ENCODE data around the gene ANTXR1. TPM values are rescaled to one million over a fixed set of nuclear protein-coding genes. Genes with fewer than 3 reads are reported as not detected.

The ANTXR1 gene
- total RNA-seq, 2 donors from 2014 or later = 48.3 to 54.5 TPM

GRCh38 chr2:68992933-68993332 is 20.0 kb upstream of the ANTXR1 start:
- no peak overlapping the region for H3K27ac ChIP-seq (ENCODE audit: low read depth, low read length)
- no peaks in the 10 kb centered on the region for H3K9me3 ChIP-seq (ENCODE audit: control insufficient read depth, low read length)
- H3K27me3 ChIP-seq (ENCODE audit: control insufficient read depth, insufficient read depth, low read length, poor library complexity, severe bottlenecking) = no peaks in the 10 kb centered on the region
- no peaks in the 10 kb centered on the region for H3K36me3 ChIP-seq (ENCODE audit: control insufficient read depth, insufficient read depth, low read length)
- Mint-ChIP-seq H3K4me3 (no peak overlapping the region), H3K36me3 (ENCODE audit: low read depth) (no peaks in the 10 kb centered on the region), H3K4me1 (no peaks in the 10 kb centered on the region), H3K27me3 (ENCODE audit: insufficient read depth) (peaks cover 13% of the 10 kb centered on the region), H3K9me3 (no peaks in the 10 kb centered on the region), H3K27ac (no peak overlapping the region)
- no peak for DNase-seq
- no peak overlapping the region for H3K4me3 ChIP-seq (ENCODE audit: low read length)
- H3K4me1 ChIP-seq (ENCODE audit: control insufficient read depth, insufficient read depth, low read length) = no peaks in the 10 kb centered on the region
- no peak overlapping the region for H3K9ac ChIP-seq (ENCODE audit: extremely low read depth, low read length, poor library complexity, severe bottlenecking)
- no peak for TF ChIP-seq CTCF (conservative IDR thresholded peaks at IDR 0.05)
- 97% methylated on average over 3 of the region's 3 CpGs; no CpG with 5 or more reads in 1 of the 2 experiments for WGBS, 2 experiments (ENCODE audit: insufficient coverage in 1 of 2, insufficient read length in 1 of 2)

GRCh38 chr2:68993660-68994059 is 19.3 kb upstream of the ANTXR1 start:
- Mint-ChIP-seq H3K4me1 (no peaks in the 10 kb centered on the region), H3K36me3 (ENCODE audit: low read depth) (no peaks in the 10 kb centered on the region), H3K9me3 (no peaks in the 10 kb centered on the region), H3K27me3 (ENCODE audit: insufficient read depth) (peaks cover 13% of the 10 kb centered on the region), H3K4me3 (no peak overlapping the region), H3K27ac (no peak overlapping the region)
- no peak overlapping the region for H3K9ac ChIP-seq (ENCODE audit: extremely low read depth, low read length, poor library complexity, severe bottlenecking)
- no peaks in the 10 kb centered on the region for H3K27me3 ChIP-seq (ENCODE audit: control insufficient read depth, insufficient read depth, low read length, poor library complexity, severe bottlenecking)
- no peaks in the 10 kb centered on the region for H3K36me3 ChIP-seq (ENCODE audit: control insufficient read depth, insufficient read depth, low read length)
- DNase-seq = no peak
- H3K4me1 ChIP-seq (ENCODE audit: control insufficient read depth, insufficient read depth, low read length) = no peaks in the 10 kb centered on the region
- H3K9me3 ChIP-seq (ENCODE audit: control insufficient read depth, low read length) = no peaks in the 10 kb centered on the region
- no peak overlapping the region for H3K4me3 ChIP-seq (ENCODE audit: low read length)
- H3K27ac ChIP-seq (ENCODE audit: low read depth, low read length) = no peak overlapping the region
- 87 to 93% methylated on average over 3 to 7 of the region's 7 CpGs for WGBS, 2 experiments (ENCODE audit: insufficient coverage in 1 of 2, insufficient read length in 1 of 2)
- TF ChIP-seq CTCF (conservative IDR thresholded peaks at IDR 0.05) = no peak

GRCh38 chr2:68994864-68995263 is 18.1 kb upstream of the ANTXR1 start:
- no peak overlapping the region for H3K4me3 ChIP-seq (ENCODE audit: low read length)
- no peak overlapping the region for H3K27ac Mint-ChIP-seq
- peaks cover 3% of the 10 kb centered on the region for H3K9me3 ChIP-seq (ENCODE audit: control insufficient read depth, low read length)
- no peaks in the 10 kb centered on the region for H3K4me1 Mint-ChIP-seq
- WGBS, 2 experiments (ENCODE audit: insufficient coverage in 1 of 2, insufficient read length in 1 of 2) = 91 to 100% methylated on average over 1 to 4 of the region's 4 CpGs
- H3K36me3 Mint-ChIP-seq (ENCODE audit: low read depth) = no peaks in the 10 kb centered on the region
- H3K9ac ChIP-seq (ENCODE audit: extremely low read depth, low read length, poor library complexity, severe bottlenecking) = no peak overlapping the region
- peak; percentile 56 for DNase-seq
- no peak overlapping the region for H3K4me3 Mint-ChIP-seq
- no peak overlapping the region for H3K27ac ChIP-seq (ENCODE audit: low read depth, low read length)
- H3K27me3 ChIP-seq (ENCODE audit: control insufficient read depth, insufficient read depth, low read length, poor library complexity, severe bottlenecking) = no peaks in the 10 kb centered on the region
- H3K9me3 Mint-ChIP-seq = peaks cover 3% of the 10 kb centered on the region
- no peaks in the 10 kb centered on the region for H3K36me3 ChIP-seq (ENCODE audit: control insufficient read depth, insufficient read depth, low read length)
- no peak for TF ChIP-seq CTCF (conservative IDR thresholded peaks at IDR 0.05)
- H3K27me3 Mint-ChIP-seq (ENCODE audit: insufficient read depth) = peaks cover 13% of the 10 kb centered on the region
- no peaks in the 10 kb centered on the region for H3K4me1 ChIP-seq (ENCODE audit: control insufficient read depth, insufficient read depth, low read length)
